Measurements from ENCODE around the gene RALY.
"Not testable (repeated sequence)": the region's sequence is repeated elsewhere in the genome, so short reads cannot be mapped to it uniquely, and the experiment has no call there.

Gene RALY

DNA sequence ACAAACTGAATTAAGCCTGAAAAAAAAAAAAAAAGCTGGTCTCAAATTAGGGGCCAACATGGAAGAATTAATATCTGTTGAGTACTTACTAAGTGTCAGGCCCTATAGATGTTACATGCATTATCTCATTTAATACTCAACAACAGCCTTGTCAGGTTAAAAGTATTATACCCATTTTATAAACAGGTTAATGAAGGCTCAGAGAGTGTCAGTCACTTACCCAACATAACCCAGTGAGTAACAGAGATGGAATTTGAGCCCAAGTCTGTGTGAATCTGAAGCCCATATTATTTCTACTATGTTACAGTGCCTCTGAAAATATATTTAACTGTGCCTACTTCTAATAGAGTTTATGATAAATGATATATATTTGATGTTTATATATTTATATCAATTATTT, 129.6 kb downstream of the RALY start:
- no peak overlapping the region for H3K4me3 ChIP-seq (ENCODE audit: control insufficient read depth, low read depth, low read length)
- no peak for DNase-seq (ENCODE audit: low read depth)
- TF ChIP-seq, protein P1, sequence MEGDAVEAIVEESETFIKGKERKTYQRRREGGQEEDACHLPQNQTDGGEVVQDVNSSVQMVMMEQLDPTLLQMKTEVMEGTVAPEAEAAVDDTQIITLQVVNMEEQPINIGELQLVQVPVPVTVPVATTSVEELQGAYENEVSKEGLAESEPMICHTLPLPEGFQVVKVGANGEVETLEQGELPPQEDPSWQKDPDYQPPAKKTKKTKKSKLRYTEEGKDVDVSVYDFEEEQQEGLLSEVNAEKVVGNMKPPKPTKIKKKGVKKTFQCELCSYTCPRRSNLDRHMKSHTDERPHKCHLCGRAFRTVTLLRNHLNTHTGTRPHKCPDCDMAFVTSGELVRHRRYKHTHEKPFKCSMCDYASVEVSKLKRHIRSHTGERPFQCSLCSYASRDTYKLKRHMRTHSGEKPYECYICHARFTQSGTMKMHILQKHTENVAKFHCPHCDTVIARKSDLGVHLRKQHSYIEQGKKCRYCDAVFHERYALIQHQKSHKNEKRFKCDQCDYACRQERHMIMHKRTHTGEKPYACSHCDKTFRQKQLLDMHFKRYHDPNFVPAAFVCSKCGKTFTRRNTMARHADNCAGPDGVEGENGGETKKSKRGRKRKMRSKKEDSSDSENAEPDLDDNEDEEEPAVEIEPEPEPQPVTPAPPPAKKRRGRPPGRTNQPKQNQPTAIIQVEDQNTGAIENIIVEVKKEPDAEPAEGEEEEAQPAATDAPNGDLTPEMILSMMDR (conservative IDR thresholded peaks at IDR 0.05; ENCODE audit: control insufficient read depth, insufficient read depth, low read depth, low read length): no peak

DNA sequence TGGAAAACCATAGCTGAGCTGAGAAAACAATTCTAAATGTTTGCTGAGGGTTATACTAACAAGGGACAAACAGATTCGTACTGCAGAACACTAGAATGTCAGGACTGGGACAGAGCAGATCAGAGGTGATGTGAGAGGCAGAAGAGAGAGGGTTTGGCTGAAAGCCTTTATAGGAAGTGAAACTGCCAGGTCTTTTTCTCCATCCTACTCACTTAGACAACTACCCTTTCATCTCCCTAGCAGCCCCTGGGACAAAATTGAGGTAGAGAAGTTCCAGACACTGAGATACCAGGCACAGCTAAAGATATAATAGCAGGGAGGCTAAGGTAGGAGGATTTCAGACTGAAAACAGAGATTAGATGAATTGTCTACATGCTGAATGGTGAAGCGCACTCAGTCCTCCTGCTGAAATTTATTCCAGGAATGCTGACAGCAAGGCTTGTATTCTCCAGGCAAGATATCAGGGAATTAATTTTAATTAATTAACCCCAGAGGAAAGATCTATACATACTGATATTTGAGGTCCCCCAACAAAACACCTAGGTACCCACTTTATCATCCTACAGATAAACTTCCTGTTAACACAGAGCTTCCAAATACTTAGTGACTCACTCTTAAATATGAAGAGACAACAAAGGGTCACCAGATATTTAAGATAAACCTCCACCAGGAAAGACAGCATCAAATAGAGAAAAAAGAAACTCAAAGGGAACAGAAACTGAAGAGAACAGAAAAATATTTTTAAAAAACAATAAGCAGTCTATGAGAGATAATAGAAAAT, 130.9 kb downstream of the RALY start:
- TF ChIP-seq, protein P1 (conservative IDR thresholded peaks at IDR 0.05; ENCODE audit: control insufficient read depth, insufficient read depth, low read depth, low read length): no peak
- no peak for DNase-seq (ENCODE audit: low read depth)

DNA sequence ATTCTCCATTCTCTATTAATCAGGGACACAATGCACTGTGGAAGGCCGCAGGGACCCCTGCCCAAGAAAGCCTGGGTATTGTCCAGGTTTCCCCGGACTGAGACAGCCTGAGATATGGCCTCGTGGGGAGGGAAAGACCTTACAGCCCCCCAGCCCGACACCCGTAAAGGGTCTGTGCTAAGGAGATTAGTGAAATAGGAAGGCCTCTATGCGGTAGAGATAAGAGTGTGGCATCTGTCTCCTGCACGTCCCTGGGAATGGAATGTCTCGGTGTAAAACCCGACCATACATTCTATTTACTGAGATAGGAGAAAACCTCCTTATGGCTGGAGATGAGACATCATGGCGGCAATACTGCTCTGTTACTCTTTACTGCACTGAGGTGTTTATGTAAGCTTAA, 134.1 kb downstream of the RALY start:
- TF ChIP-seq, protein P1 (conservative IDR thresholded peaks at IDR 0.05; ENCODE audit: control insufficient read depth, insufficient read depth, low read depth, low read length): no peak

More for the DNA sequence above, 130.9 kb downstream of the RALY start:
- no peak overlapping the region for H3K4me3 ChIP-seq (ENCODE audit: control insufficient read depth, low read depth, low read length)

DNA sequence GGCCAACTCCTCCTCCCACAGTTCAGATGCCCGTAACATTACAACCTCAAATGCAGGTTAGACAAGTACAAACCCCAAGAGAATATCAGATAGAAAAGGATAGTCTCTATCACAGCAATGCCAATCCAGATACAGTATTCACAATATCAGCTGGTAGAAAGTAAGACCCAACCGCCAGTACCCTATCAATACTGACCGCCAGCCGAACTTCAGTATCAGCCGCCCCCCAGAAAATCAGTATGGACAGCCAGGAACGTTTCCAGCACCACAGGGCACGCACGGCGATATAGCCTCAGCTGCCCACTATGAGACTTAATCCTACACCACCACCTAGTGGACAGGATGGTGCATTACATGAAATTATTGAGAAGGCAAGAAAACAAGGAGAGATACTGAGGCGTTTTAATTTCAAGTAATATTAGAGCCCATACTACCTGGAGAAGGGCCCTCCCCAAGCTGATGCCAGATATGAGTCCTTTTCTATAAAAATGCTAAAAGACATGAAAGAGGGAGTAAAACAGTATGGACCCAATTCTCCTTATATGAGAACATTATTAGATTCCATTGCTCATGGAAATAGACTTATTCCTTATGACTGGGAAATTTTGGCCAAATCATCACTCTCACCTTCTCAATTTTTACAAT, 135.9 kb downstream of the RALY start:
- H3K4me3 ChIP-seq (ENCODE audit: control insufficient read depth, low read depth, low read length): no peak overlapping the region
- TF ChIP-seq, protein P1 (conservative IDR thresholded peaks at IDR 0.05; ENCODE audit: control insufficient read depth, insufficient read depth, low read depth, low read length): peak; percentile 82
- peak; percentile 74 for DNase-seq (ENCODE audit: low read depth)

More for the DNA sequence above, 134.1 kb downstream of the RALY start:
- no peak for DNase-seq (ENCODE audit: low read depth)
- no peak overlapping the region for H3K4me3 ChIP-seq (ENCODE audit: control insufficient read depth, low read depth, low read length)

DNA sequence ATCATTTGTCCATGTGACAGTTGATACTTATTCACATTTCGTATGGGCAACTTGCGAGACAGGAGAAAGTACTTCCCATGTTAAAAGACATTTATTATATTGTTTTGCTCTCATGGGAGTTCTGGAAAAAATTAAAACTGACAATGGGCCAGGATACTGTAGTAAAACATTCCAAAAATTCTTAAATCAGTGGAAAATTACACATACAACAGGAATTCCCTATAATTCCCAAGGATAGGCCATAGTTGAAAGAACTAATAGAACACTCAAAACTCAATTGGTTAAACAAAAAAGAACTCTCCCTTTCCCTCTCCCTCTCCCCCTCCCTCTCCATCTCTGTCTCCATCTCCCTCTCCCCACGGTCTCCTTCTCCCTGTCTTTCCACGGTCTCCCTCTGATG, 137.8 kb downstream of the RALY start:
- no peak overlapping the region for H3K4me3 ChIP-seq (ENCODE audit: control insufficient read depth, low read depth, low read length)
- DNase-seq (ENCODE audit: low read depth): no peak
- TF ChIP-seq, protein P1 (conservative IDR thresholded peaks at IDR 0.05; ENCODE audit: control insufficient read depth, insufficient read depth, low read depth, low read length): no peak

DNA sequence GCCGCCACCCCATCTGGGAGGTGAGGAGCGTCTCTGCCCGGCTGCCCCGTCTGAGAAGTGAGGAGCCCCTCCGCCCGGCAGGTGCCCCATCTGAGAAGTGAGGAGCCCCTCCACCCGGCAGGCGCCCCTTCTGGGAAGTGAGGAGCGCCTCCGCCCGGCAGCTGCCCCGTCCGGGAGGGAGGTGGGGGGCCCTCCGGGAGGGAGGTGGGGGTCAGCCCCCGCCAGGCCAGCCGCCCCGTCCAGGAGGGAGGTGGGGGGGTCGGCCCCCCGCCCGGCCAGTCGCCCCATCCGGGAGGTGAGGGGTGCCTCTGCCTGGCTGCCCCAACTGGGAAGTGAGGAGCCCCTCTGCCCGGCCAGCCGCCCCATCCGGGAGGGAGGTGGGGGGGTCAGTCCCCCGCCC, 138.8 kb downstream of the RALY start:
- not testable (repeated sequence) for H3K4me3 ChIP-seq (ENCODE audit: control insufficient read depth, low read depth, low read length); DNase-seq (ENCODE audit: low read depth)

DNA sequence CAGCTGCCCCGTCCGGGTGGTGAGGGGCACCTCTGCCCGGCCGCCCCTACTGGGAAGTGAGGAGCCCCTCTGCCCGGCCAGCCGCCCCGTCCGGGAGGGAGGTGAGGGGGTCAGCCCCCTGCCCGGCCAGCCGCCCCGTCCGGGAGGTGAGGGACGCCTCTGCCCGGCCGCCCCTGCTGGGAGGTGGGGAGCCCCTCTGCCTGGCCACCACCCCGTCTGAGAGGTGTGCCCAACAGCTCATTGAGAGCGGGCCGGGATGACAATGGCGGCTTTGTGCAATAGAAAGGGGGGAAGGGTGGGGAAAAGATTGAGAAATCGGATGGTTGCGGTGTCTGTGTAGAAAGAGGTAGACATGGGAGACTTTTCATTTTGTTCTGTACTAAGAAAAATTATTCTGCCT, 139.2 kb downstream of the RALY start:
- DNase-seq (ENCODE audit: low read depth); H3K4me3 ChIP-seq (ENCODE audit: control insufficient read depth, low read depth, low read length): not testable (repeated sequence)

DNA sequence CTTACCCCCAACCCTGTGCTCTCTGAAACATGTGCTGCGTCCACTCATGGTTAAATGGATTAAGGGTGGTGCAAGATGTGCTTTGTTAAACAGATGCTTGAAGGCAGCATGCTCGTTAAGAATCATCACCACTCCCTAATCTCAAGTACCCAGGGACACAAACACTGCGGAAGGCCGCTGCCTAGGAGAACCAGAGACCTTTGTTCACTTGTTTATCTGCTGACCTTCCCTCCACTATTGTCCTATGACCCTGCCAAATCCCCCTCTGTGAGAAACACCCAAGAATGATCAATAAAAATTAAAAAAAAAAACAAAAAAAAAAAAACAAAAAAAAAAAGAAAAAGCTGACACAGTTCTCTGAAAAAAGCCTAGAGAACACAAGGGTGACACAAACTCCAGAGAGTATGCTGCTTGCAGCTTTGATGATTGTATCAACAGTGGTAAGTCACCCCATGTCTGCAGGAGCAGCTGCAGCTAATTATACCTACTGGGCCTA, 139.7 kb downstream of the RALY start:
- H3K4me3 ChIP-seq (ENCODE audit: control insufficient read depth, low read depth, low read length); DNase-seq (ENCODE audit: low read depth): not testable (repeated sequence)
